H54 (cell line): ENCODE data around the gene MRPS31.
"Not testable (repeated sequence)": the region's sequence is repeated elsewhere in the genome, so short reads cannot be mapped to it uniquely, and the experiment has no call there.

Source experiments
- DNase-seq: peaks from one replicate; pipeline ENCODE4 v3.0.0; 2011; ENCODE audit warnings: low spot score, mixed read lengths; ENCODE audit not compliant: insufficient read length
- FAIRE-seq: peaks from 3 replicates; lab custom pipeline; 2011; peaks lifted over from hg19 to GRCh38; lab: Jason Lieb, UNC
- POLR2A ChIP-seq: IDR thresholded peaks from 2 replicates; pipeline ENCODE4 v1.6.1; 2011; ENCODE audit warnings: low read depth, mild to moderate bottlenecking, low read length

MRPS31 gene

DNA sequence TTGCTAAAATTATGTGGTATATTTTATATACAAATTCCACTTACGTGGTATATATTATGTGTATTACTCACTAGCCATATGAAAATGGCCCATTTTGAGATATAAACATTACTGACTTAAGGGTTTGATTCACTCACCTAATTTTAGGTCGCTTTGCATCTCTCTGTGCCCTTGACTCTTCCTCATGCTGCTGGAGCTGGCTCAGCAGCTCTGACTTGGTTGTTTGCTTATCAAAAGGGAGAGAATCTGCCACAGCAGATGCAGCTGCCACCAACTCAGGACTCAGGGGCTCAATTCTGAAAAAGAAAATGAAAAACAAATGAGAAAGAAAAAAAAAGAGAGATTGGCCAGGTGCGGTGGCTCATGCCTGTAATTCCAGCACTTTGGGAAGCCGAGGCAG, 12.2 kb downstream of the MRPS31 start:
- FAIRE-seq (no peak), DNase-seq (no peak)
- TF ChIP-seq POLR2A = no peak

DNA sequence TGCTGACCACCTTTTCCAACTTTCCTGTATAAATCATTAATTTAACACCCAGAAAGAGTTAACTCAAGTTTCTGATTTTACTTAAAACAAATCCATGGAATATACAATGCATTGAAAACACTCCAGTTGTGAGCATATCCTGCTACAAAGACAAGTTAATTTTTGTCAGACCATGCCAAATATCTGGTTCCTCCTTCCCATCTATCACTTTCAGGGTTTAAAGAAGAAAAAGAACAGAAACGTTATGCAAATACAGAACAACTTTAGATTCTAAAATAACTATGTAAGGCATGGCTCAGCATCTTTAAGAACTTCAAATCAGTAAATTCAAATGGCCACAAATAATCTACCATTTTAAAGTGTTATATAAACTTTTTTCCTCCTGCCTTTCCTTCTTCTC, 14.9 kb downstream of the MRPS31 start:
- TF ChIP-seq POLR2A = no peak
- no peak for FAIRE-seq
- no peak for DNase-seq

DNA sequence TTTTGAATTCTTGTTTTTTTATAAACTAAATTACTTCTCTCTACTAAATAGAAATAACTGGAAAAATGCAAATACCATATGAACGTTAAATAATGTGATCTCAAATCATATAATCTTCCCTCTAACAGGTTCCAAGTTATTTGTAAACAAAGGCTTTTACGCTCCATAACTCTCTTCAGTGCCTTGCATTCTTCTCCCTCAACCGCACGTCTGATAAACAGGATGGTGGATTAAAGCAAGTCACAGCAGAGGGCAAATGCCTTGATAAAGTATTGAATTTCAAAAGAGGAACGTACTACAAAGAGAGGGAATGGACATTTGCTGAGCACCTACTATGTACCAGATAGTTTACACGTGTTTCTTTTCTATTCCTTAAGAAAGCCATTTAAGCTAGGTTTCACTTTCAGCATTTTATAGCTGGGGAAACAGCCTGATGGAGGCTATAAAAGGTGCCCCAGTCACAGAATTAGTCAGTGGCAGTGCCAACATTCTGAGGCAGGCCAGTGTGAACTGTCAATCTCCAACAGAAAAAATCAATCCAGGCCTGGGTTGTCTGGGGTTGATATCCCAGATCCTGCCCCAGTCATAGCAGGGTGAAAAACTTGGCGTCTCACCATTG, 15.8 kb downstream of the MRPS31 start:
- TF ChIP-seq POLR2A = no peak
- FAIRE-seq = no peak
- no peak for DNase-seq

DNA sequence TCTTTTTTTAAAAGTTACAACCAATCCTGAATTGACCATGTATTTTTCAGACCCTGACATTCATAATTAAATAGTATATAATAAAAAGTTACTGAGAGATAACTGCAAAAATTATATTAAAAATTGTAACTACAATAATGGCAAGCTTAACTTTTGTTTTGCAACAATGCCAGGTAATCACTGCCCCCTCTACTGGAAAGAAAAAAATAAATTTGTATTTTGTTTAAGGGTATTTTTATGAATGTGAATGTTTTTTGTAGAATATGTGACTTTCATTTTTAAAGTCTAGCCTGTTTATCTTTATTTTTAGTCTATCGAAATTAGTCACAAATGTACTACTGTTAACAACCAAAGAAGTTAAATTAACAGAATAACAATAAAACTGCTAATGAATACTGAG, 21.7 kb downstream of the MRPS31 start:
- FAIRE-seq = no peak
- DNase-seq = no peak
- TF ChIP-seq POLR2A = no peak

DNA sequence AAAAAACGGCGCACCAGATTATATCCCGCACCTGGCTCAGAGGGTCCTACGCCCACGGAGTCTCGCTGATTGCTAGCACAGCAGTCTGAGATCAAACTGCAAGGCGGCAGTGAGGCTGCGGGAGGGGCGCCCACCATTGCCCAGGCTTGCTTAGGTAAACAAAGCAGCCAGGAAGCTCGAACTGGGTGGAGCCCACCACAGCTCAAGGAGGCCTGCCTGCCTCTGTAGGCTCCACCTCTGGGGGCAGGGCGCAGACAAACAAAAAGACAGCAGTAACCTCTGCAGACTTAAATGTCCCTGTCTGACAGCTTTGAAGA, 35.8 kb downstream of the MRPS31 start:
- FAIRE-seq, DNase-seq: not testable (repeated sequence)

DNA sequence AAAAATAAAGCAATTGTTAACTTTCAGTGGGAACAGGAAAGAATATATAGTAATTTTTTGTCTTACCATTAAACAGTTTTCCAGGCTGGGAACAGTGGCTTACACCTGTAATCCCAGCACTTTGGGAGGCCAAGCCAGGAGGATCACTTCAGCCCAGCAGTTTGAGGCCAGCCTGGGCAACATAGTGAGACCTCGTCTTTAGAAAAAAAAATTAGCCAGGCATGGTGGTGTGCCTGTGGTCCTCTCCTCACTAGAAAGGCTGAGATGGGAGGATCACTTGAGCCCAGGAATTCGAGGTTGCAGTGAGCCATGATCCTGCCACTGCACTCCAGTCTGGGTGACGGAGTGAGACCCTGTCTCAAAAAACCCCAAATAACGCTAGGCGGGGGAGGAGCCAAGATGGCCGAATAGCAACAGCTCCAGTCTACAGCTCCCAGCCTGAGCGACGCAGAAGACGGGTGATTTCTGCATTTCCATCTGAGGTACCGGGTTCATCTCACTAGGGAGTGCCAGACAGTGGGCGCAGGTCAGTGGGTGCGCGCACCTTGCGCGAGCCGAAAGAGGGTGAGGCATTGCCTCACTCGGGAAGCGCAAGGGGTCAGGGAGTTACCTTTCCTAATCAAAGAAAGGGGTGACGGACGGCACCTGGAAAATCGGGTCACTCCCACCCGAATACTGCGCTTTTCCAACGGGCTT, 36.3 kb downstream of the MRPS31 start:
- not testable (repeated sequence) for DNase-seq, FAIRE-seq

DNA sequence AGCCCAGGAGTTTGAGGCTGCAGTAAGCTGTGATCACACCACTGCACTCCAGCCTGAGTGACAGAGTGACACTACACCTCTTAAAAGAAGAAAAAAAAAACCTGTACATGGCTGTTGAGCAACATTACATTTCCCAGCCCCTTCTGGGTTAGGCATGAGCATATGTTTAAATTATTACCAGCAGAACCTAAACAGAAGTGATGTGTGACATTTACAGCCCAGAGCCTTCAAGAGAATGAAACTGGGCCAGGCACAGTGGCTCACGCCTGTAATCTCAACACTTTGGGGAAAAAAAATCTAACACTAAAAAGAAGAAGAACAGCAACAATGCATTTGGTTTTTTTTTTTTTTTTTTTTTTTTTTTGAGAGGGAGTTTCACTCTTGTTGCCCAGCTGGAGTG, 38.3 kb downstream of the MRPS31 start:
- no peak for TF ChIP-seq POLR2A
- no peak for FAIRE-seq
- no peak for DNase-seq

DNA sequence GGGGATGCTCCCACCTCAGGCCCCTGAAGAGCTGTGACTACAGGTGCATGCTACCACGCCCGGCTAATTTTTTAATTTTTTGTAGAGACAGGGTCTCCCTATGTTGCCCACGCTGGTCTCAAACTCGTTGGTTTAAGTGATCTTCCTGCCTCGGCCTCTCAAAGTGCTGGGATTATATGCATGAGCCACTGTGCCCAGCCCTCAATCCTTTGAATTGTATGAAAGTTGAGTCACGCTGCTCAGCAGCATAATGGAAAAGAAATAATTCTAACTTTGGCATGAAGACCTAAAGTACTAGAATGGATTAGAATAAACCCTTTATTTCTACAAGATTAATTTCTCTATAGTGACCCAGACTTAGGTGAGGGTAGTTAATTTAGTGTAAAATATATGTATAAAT, 42.4 kb downstream of the MRPS31 start:
- no peak for TF ChIP-seq POLR2A
- FAIRE-seq (no peak), DNase-seq (no peak)

DNA sequence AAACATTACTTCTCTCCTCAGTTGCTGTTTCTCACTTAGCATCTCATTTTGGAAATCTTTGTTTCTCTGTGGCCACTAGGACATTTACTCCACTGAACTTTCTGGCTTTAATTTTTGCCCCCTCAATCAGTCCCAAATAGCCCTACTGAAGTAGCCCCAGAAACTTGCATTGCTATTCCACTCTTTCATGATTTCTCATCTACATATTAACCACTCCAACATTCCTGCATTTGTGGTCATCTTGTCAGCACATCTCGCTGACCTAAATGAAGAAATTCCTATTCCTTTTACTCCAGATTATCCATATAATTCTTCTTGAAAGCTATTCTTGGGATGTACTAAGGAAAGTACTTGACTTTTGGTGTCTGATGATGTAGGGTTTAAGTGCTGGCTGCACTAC, 56.6 kb downstream of the MRPS31 start:
- FAIRE-seq, DNase-seq: not testable (repeated sequence)

DNA sequence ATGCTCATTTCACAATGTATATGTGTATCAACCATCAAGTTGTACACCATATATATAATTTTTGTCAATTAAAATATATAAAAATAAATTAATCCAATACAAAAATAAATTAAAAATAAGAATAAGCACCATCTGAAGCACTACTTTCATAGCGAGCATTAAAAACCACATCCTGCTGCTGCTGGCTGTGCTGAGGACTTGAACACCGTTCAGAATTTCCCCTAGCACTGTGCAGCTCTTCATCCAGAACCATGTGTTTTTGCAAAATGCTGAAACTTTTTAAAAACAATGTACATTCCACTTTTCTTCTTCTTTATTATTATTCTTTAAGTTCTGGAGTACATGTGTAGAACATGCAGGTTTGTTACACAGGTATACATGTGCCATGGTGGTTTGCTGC, 64.6 kb downstream of the MRPS31 start:
- no peak for TF ChIP-seq POLR2A
- FAIRE-seq (no peak), DNase-seq (no peak)

DNA sequence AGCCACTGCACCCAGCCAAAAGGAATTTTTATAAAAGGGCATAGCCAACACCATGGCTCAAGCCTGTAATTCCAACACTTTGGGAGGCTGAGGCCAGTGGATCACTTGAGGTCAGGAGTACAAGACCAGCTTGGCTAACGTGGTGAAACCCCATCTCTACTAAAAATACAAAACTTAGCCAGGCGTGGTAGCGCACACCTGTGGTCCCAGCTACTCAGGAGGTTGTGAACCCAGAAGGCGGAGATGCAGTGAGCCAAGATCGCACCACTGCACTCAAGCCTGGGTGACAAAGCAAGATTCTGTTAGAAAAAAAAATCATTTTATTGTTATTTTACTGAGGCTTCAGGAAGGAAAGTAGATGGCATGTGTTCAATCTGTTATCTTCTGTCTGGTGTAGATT, 73.3 kb downstream of the MRPS31 start:
- DNase-seq = no peak
- FAIRE-seq = no peak
- no peak for TF ChIP-seq POLR2A

DNA sequence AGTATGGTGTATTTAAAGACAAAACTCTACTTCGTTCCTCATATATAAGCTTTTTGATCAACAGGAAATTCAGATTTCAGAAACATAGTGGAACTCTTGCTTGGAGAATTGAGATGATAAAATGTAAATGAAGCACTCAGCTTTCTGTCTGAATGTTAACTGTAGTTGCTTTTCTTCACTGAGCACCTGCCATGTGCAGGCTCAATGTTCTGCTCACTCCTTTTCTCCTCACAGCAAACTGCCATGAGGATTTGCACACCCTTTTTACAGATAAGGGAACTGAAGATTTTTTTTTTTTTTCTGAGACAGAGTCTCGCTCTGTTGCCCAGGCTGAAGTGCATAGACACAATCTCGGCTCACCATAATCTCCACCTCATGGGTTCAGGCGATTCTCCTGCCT, 76.6 kb downstream of the MRPS31 start:
- DNase-seq (no peak), FAIRE-seq (no peak)
- no peak for TF ChIP-seq POLR2A

DNA sequence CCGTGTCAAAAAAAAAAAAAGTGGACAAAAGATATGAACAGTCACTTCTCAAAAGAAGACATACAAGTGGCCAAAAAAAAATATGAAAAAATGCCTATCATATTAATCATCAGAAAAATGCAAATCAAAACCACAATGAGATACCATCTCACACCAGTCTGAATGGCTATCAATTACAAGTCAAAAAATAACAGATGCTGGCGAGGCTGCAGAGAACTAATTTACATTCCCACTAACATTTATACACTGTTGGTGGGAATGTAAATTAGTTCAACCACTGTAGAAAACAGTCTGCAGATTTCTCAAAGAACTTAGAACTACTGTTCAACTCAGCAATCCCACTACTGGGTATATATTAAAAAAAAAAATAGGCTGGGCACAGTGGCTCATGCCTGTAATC, 78.0 kb downstream of the MRPS31 start:
- FAIRE-seq (no peak), DNase-seq (no peak)
- no peak for TF ChIP-seq POLR2A

DNA sequence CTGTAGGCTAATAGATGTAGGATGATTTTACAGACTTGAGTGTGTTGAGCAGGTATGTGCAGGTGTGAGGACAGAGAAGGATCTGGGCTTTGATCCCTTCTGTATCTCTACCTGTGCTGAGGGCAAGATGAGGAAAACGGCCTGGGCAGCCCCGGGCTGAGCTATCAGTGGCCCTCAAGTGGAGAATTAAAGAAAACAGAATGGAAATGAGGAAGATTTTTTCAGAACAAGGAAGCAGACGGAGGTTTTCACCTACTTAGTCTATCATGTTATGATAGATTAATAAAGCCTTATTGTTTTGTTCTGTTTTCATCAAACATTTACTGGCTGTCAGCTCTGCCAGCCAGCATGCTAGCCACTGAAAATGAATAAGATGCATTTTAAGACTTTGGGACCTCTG, 82.2 kb downstream of the MRPS31 start:
- no peak for FAIRE-seq
- no peak for TF ChIP-seq POLR2A
- DNase-seq = no peak

DNA sequence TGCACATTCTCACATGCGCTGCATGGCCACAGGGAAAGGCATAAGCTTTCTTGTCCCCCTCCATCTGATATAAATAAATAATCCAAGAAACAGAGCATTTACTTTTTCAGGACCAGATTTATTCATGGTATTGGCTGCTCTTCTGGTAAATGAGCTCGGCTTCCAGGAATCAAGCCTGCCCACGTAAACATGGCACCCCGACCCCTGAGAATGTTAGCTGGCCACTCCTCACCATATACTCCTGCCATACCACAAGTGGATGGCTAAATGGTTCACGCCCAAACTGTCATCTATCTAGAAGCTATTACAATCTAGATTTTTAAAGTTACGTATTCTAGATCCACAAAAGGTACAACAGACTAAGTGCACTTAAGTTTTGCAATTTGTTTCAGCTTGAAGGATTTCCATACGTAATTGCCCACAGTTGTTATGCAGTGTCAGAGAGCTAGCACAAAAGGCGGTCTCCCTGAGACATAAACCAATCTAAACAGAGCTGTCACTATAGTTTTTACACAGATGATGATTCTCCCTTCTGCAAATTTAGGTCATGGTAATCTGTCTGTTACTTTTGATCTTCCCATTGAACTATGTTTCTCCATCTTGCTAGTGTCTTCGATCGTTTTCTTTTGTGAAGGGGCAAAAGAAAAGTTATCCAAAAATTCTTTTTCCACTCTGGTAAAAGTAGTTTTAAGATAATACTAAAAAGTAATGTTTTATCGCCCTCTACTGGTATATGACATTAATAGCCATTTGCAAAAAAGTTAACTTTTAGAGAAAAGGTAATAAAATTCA, 88.3 kb downstream of the MRPS31 start:
- FAIRE-seq = no peak
- no peak for TF ChIP-seq POLR2A
- no peak for DNase-seq
